H1 (cell line): ENCODE measurements around the gene MAP4K4. TPM values are rescaled to one million over a fixed set of nuclear protein-coding genes. Genes with fewer than 3 reads are reported as not detected.
A peak's percentile ranks its signal among the peaks of the same experiment; 100 is the strongest.

ENCODE experiments used
- CTCF ChIA-PET: fragments of 300-600 bp; sonication (Branson Sonifier 250); formaldehyde crosslinking; loops from one replicate; lab custom pipeline; 2021; ENCODE audit not compliant: partially characterized antibody; lab: Charles Lee
- POLR2A ChIA-PET: fragments of 300-600 bp; sonication (Branson Sonifier 250); formaldehyde crosslinking; loops from one replicate; lab custom pipeline; 2021; ENCODE audit warnings: inconsistent platforms; ENCODE audit not compliant: partially characterized antibody; lab: Charles Lee
- DNase-seq, 2 experiments: peaks; one replicate each; pipeline versions ENCODE4 v3.0.0 to v3.0.0-alpha.2; 2010 to 2022; ENCODE audit warnings: low spot score in 2 of 2, low read depth in 1 of 2, mixed read lengths in 1 of 2
- FAIRE-seq: peaks from 2 replicates; lab custom pipeline; 2011; peaks lifted over from hg19 to GRCh38; lab: Jason Lieb, UNC
- H2AFZ ChIP-seq: 2 replicates; pipeline ENCODE4 v1.8.1; 2012; ENCODE audit warnings: low read length, inconsistent platforms
- H2AK5ac ChIP-seq: 2 replicates; pipeline ENCODE4 v1.6.1; 2013; ENCODE audit warnings: low read depth, low read length
- H2BK120ac ChIP-seq: replicated peaks from 2 replicates; pipeline ENCODE3; 2013; ENCODE audit warnings: low read depth, low read length, inconsistent platforms
- H2BK12ac ChIP-seq: 2 replicates; pipeline ENCODE4 v1.6.1; 2013; ENCODE audit warnings: low read depth, low read length
- H2BK15ac ChIP-seq: 2 replicates; pipeline ENCODE4 v1.6.1; 2013; ENCODE audit warnings: low read length
- H2BK20ac ChIP-seq: 2 replicates; pipeline ENCODE4 v1.6.1; 2013; ENCODE audit warnings: low read length
- H2BK5ac ChIP-seq: 2 replicates; pipeline ENCODE4 v1.6.1; 2013; ENCODE audit warnings: low read depth, low read length
- H3K14ac ChIP-seq: 2 replicates; pipeline ENCODE4 v1.6.1; 2013; ENCODE audit warnings: inconsistent platforms; ENCODE audit not compliant: insufficient read length
- H3K18ac ChIP-seq: 2 replicates; pipeline ENCODE4 v1.6.1; 2013; ENCODE audit warnings: low read length; ENCODE audit errors: extremely low read depth
- H3K23ac ChIP-seq: 2 replicates; pipeline ENCODE4 v1.6.1; 2013; ENCODE audit warnings: inconsistent platforms; ENCODE audit not compliant: insufficient read length
- H3K23me2 ChIP-seq: 2 replicates; pipeline ENCODE4 v1.6.1; 2013; ENCODE audit warnings: low read depth, low read length
- H3K27ac ChIP-seq: 2 replicates; pipeline ENCODE4 v1.6.1; 2011; ENCODE audit warnings: low read depth, low read length, inconsistent platforms
- H3K27me3 ChIP-seq, 4 experiments: replicated peaks in 1 of 4; 1 replicate in 1 of 4; 2 replicates in 3 of 4; pipeline versions ENCODE4 v1.6.1 to v1.8.1; 2011 to 2013; ENCODE audit warnings: low read length in 3 of 4, mild to moderate bottlenecking in 3 of 4, inconsistent platforms in 2 of 4, mixed read lengths in 2 of 4, moderate library complexity in 1 of 4; ENCODE audit not compliant: control insufficient read depth in 3 of 4, insufficient read depth in 3 of 4; ENCODE audit errors: extremely low read depth in 1 of 4
- H3K36me3 ChIP-seq, 4 experiments: 2 replicates each; pipeline versions ENCODE4 v1.6.1 to v1.8.1; 2011 to 2013; ENCODE audit warnings: mild to moderate bottlenecking in 4 of 4, low read length in 3 of 4, moderate library complexity in 2 of 4, control low read depth in 1 of 4, inconsistent platforms in 1 of 4; ENCODE audit not compliant: insufficient read depth in 4 of 4, control insufficient read depth in 2 of 4
- H3K4ac ChIP-seq: replicated peaks from 2 replicates; pipeline ENCODE3; 2013; ENCODE audit warnings: low read length, low read depth, mixed read lengths, inconsistent platforms; ENCODE audit not compliant: insufficient read length
- H3K4me1 ChIP-seq, 4 experiments: replicated peaks in 1 of 4; 1 replicate in 1 of 4; 2 replicates in 3 of 4; pipeline versions ENCODE4 v1.6.1 to v1.8.1; 2011 to 2013; ENCODE audit warnings: low read length in 3 of 4, inconsistent platforms in 2 of 4, mixed read lengths in 1 of 4; ENCODE audit not compliant: insufficient read depth in 4 of 4, control insufficient read depth in 3 of 4
- H3K4me2 ChIP-seq, 2 experiments: 2 replicates each; pipeline versions ENCODE4 v1.6.1 to v1.8.1; 2011 to 2013; ENCODE audit warnings: low read depth in 2 of 2, low read length in 2 of 2, control low read depth in 1 of 2, inconsistent platforms in 1 of 2, mild to moderate bottlenecking in 1 of 2; ENCODE audit not compliant: insufficient read depth in 1 of 2
- H3K4me3 ChIP-seq, 4 experiments: fragments of 200-600, 300-600 bp in 1 of 4; sonication (generic), shearing (Covaris generic), sonication (Bioruptor Twin) in 1 of 4; 2 replicates each; pipeline versions ENCODE4 v1.5.1 to v1.8.1; 2011 to 2016; ENCODE audit warnings: low read length in 4 of 4, low read depth in 3 of 4, control low read depth in 2 of 4, inconsistent platforms in 2 of 4, mild to moderate bottlenecking in 2 of 4, mixed read lengths in 1 of 4, moderate library complexity in 1 of 4; ENCODE audit not compliant: insufficient read depth in 2 of 4; ENCODE audit errors: extremely low read depth in 1 of 4
- H3K56ac ChIP-seq: replicated peaks from 2 replicates; pipeline ENCODE3; 2013; ENCODE audit warnings: low read depth, mild to moderate bottlenecking, mixed read lengths, low read length, inconsistent platforms; ENCODE audit not compliant: insufficient read length
- H3K79me1 ChIP-seq: 2 replicates; pipeline ENCODE4 v1.6.1; 2013; ENCODE audit warnings: low read depth, low read length, control low read depth
- H3K79me2 ChIP-seq, 2 experiments: 2 replicates each; pipeline versions ENCODE4 v1.6.1 to v1.8.1; 2012 to 2013; ENCODE audit warnings: low read length in 2 of 2, mild to moderate bottlenecking in 2 of 2, inconsistent platforms in 1 of 2; ENCODE audit not compliant: insufficient read depth in 2 of 2, control insufficient read depth in 1 of 2
- H3K9ac ChIP-seq, 4 experiments: replicated peaks in 1 of 4; 1 replicate in 1 of 4; 2 replicates in 3 of 4; pipeline versions ENCODE4 v1.6.1 to v1.8.1; 2011 to 2013; ENCODE audit warnings: low read depth in 3 of 4, low read length in 3 of 4, control low read depth in 2 of 4, mild to moderate bottlenecking in 2 of 4, moderate library complexity in 2 of 4, inconsistent platforms in 1 of 4; ENCODE audit errors: extremely low read depth in 1 of 4
- H3K9me3 ChIP-seq, 2 experiments: 2 replicates each; pipeline versions ENCODE4 v1.6.1 to v1.8.1; 2012 to 2013; ENCODE audit warnings: mild to moderate bottlenecking in 2 of 2, moderate library complexity in 2 of 2, control low read depth in 1 of 2, inconsistent platforms in 1 of 2, low read depth in 1 of 2, low read length in 1 of 2, mixed read lengths in 1 of 2; ENCODE audit not compliant: insufficient read depth in 2 of 2
- H4K20me1 ChIP-seq, 2 experiments: replicated peaks in 1 of 2; 2 replicates each; pipeline versions ENCODE3 to v1.8.1; 2011 to 2013; ENCODE audit warnings: inconsistent platforms in 2 of 2, low read length in 2 of 2, mild to moderate bottlenecking in 1 of 2; ENCODE audit not compliant: insufficient read depth in 2 of 2, control insufficient read depth in 1 of 2
- H4K5ac ChIP-seq: 2 replicates; pipeline ENCODE4 v1.6.1; 2013; ENCODE audit warnings: low read length, low read depth, mixed read lengths, inconsistent platforms; ENCODE audit not compliant: insufficient read length
- H4K8ac ChIP-seq: 2 replicates; pipeline ENCODE4 v1.8.0; 2013; ENCODE audit warnings: mild to moderate bottlenecking, moderate library complexity, low read length, inconsistent platforms; ENCODE audit not compliant: insufficient read depth; ENCODE audit errors: extremely low read depth
- H4K91ac ChIP-seq: replicated peaks from 2 replicates; pipeline ENCODE3; 2013; ENCODE audit warnings: low read length, mixed read lengths, inconsistent platforms; ENCODE audit not compliant: insufficient read length
- ASH2L ChIP-seq: fragments of 200-600, 300-600 bp; sonication (generic); IDR thresholded peaks from one replicate; pipeline ENCODE4 v1.7.1; 2017; ENCODE audit warnings: low read length
- ATF2 ChIP-seq: IDR thresholded peaks from 2 replicates; pipeline ENCODE4 v1.6.1; 2012; ENCODE audit warnings: low read length, inconsistent platforms
- CHD1 ChIP-seq: IDR thresholded peaks from 2 replicates; pipeline ENCODE4 v1.6.1; 2012; ENCODE audit warnings: low read depth, low read length, improper control_type of control experiment
- CHD2 ChIP-seq: IDR thresholded peaks from 2 replicates; pipeline ENCODE4 v1.6.1; 2012; ENCODE audit warnings: low read length, improper control_type of control experiment
- EZH2 ChIP-seq: fragments of 200-600 bp; sonication (generic); IDR thresholded peaks from 2 replicates; pipeline ENCODE4 v1.7.1; 2012; ENCODE audit warnings: low read depth, mild to moderate bottlenecking, moderate library complexity, low read length, inconsistent platforms; ENCODE audit not compliant: severe bottlenecking
- SP2 ChIP-seq: IDR thresholded peaks from 2 replicates; pipeline ENCODE4 v1.6.1; 2012; ENCODE audit warnings: mild to moderate bottlenecking, low read length, inconsistent platforms
- TAF1 ChIP-seq: IDR thresholded peaks from 2 replicates; pipeline ENCODE4 v1.6.1; 2011; ENCODE audit warnings: mild to moderate bottlenecking, low read depth, low read length
- TBP ChIP-seq: IDR thresholded peaks from 2 replicates; pipeline ENCODE4 v1.6.1; 2011; ENCODE audit warnings: low read depth, low read length, improper control_type of control experiment
- TCF12 ChIP-seq: IDR thresholded peaks from 2 replicates; pipeline ENCODE4 v1.6.1; 2011; ENCODE audit warnings: low read depth, mild to moderate bottlenecking, low read length
- USF2 ChIP-seq: IDR thresholded peaks from 2 replicates; pipeline ENCODE4 v1.6.1; 2011; ENCODE audit warnings: low read length, improper control_type of control experiment
- YY1 ChIP-seq: IDR thresholded peaks from 2 replicates; pipeline ENCODE4 v1.6.1; 2011; ENCODE audit warnings: low read depth, mild to moderate bottlenecking, low read length
- WGBS, 2 experiments: shearing (Covaris generic) in 1 of 2; methylation state at CpG; one replicate each; pipeline versions ENCODE4 v1.1.6 to v1.1.7; 2013 to 2015; ENCODE audit warnings: low lambda C conversion rate in 2 of 2, mixed read lengths in 2 of 2, inconsistent platforms in 1 of 2, low coverage in 1 of 2, missing lambda C conversion rate in 1 of 2; ENCODE audit not compliant: insufficient replicate concordance in 2 of 2, insufficient coverage in 1 of 2, insufficient read length in 1 of 2; ENCODE audit errors: extremely low coverage in 1 of 2, missing lambda C conversion rate in 1 of 2; 5-methylcytosine and 5-hydroxymethylcytosine counted together
- polyA plus RNA-seq, 7 experiments: library from polyadenylated mRNA; depleted of rRNA in 3 of 7; stranded (reverse) in 5 of 7; unstranded in 2 of 7; fragments of >200 nt in 5 of 7; fragments of 200-250 nt in 2 of 7; gene quantifications; 1 replicate in 5 of 7; 2 replicates in 1 of 7; 4 replicates in 1 of 7; pipeline versions ENCODE4 v1.2.1 to v1.2.3, GENCODE V29; 2011 to 2013; ENCODE audit warnings: missing spikeins in 2 of 7, mixed read lengths in 2 of 7
- total RNA-seq: library from RNA; stranded (reverse); fragmentation: NEBNext Ultra II Directional; extraction: Animal tissue kit (Norgen Biotek cat#: 25700); gene quantifications from 2 replicates; pipeline ENCODE4 v1.2.1, GENCODE V29; 2021

MAP4K4 gene
- total and polyA plus RNA-seq, 2 of the 8 experiments (the other 6 are each of a cell fraction or from before 2014, with no cell fraction given), result 53.2 to 138 TPM

GRCh38 chr2:101762451-101763171, 65.1 kb downstream of the MAP4K4 start:
- FAIRE-seq (no peak), DNase-seq (no peak)
- CTCF ChIA-PET, result interaction anchor here (0.7 to 3.9 kb wide), 10 partner anchors 8 to 70 kb away, joined by 3 to 17 read pairs (median 4); partner anchors contain the start of gene MAP4K4
- Histone ChIP-seq H2AFZ (no peak overlapping the region), H3K27ac (no peak overlapping the region), H2BK20ac (no peak overlapping the region), H3K23me2 (no peaks in the 10 kb centered on the region), H3K27me3 (no peaks in the 10 kb centered on the region), H3K4me3 (no peak overlapping the region), H3K23ac (no peak overlapping the region), H4K91ac (no peak overlapping the region), H4K5ac (no peak overlapping the region), H2BK120ac (no peak overlapping the region), H2BK5ac (no peak overlapping the region), H3K4me1 (peaks cover 10 to 24% (median 18%) of the 10 kb centered on the region in 4 experiments; a peak in 6 of 7 replicates), H3K9ac (no peak overlapping the region), H3K4me2 (peak overlapping the region in 1 of 2 experiments; percentile 6; a peak in 2 of 4 replicates), H2BK15ac (no peak overlapping the region), H2AK5ac (no peak overlapping the region), H3K79me2 (peaks cover 8 to 94% of the 10 kb centered on the region in 2 experiments), H3K18ac (no peak overlapping the region), H4K20me1 (peaks cover 15 to 20% of the 10 kb centered on the region in 2 experiments), H3K9me3 (no peaks in the 10 kb centered on the region), H3K14ac (no peak overlapping the region), H4K8ac (no peak overlapping the region), H3K79me1 (peaks cover 9% of the 10 kb centered on the region), H3K36me3 (no peaks in the 10 kb centered on the region), H3K4ac (no peak overlapping the region), H2BK12ac (no peak overlapping the region), H3K56ac (no peak overlapping the region)
- 85% methylated on average over 4 of the region's 4 CpGs; no CpG with 5 or more reads in 1 of the 2 experiments for WGBS, 2 experiments
- POLR2A ChIA-PET, result interaction anchor here (1.0 kb wide), 1 partner anchor 15 kb away, joined by 3 read pairs; no protein-coding TSS in a partner anchor
- TF ChIP-seq SP2 (no peak), EZH2 (no peak), TAF1 (no peak), CHD2 (no peak), USF2 (no peak), CHD1 (no peak), ATF2 (no peak), TCF12 (no peak), ASH2L (no peak), TBP (no peak), YY1 (no peak)
